GM12878 (cell line): ENCODE data around the gene ANO1. TPM values are rescaled to one million over a fixed set of nuclear protein-coding genes. Genes with fewer than 3 reads are reported as not detected.
A peak's percentile ranks its signal among the peaks of the same experiment; 100 is the strongest.

ENCODE experiments used
- CHD2 ChIP-seq: IDR thresholded peaks from 2 replicates; pipeline ENCODE4 v1.6.1; 2011; ENCODE audit warnings: low read depth, low read length, improper control_type of control experiment, borderline replicate concordance
- JUNB ChIP-seq: IDR thresholded peaks from 2 replicates; pipeline ENCODE4 v1.6.1; 2016; ENCODE audit warnings: antibody characterized with exemption, mild to moderate bottlenecking
- MYB ChIP-seq: fragments of 150-350 bp; IDR thresholded peaks from 2 replicates; pipeline ENCODE4 v1.6.1; 2014; ENCODE audit warnings: mild to moderate bottlenecking, low read depth, low read length, borderline replicate concordance
- POLR2A ChIP-seq: IDR thresholded peaks from 2 replicates; pipeline ENCODE4 v1.6.1; 2011; ENCODE audit warnings: low read depth, mild to moderate bottlenecking, low read length
- POLR2AphosphoS5 ChIP-seq: IDR thresholded peaks from 2 replicates; pipeline ENCODE4 v1.6.1; 2011; ENCODE audit warnings: mild to moderate bottlenecking, low read length, inconsistent platforms
- RUNX3 ChIP-seq: IDR thresholded peaks from 2 replicates; pipeline ENCODE4 v1.6.1; 2012; ENCODE audit warnings: low read length, inconsistent platforms
- SIN3A ChIP-seq: IDR thresholded peaks from 2 replicates; pipeline ENCODE4 v1.6.1; 2012; ENCODE audit warnings: low read depth, low read length, improper control_type of control experiment
- SP1 ChIP-seq: IDR thresholded peaks from one replicate; pipeline ENCODE4 v1.6.1; 2011; ENCODE audit warnings: low read depth, low read length
- TCF3 ChIP-seq: IDR thresholded peaks from 2 replicates; pipeline ENCODE4 v1.6.1; 2012; ENCODE audit warnings: low read depth, mild to moderate bottlenecking, low read length, borderline replicate concordance; ENCODE audit not compliant: insufficient read depth
- TCF7 ChIP-seq: IDR thresholded peaks from 2 replicates; pipeline ENCODE4 v1.6.1; 2014; ENCODE audit warnings: antibody characterized with exemption, borderline replicate concordance
- polyA plus RNA-seq, 11 experiments: library from polyadenylated mRNA; depleted of rRNA in 4 of 11; unstranded in 6 of 11; stranded (reverse) in 5 of 11; fragments of >200 nt; fragmentation: Nextera tagmentation in 4 of 11; fragmentation: Illumina TruSeq in 1 of 11; extraction: Ambion mirVana in 4 of 11; extraction: Trizol in 1 of 11; gene quantifications; 1 replicate in 1 of 11; 2 replicates in 10 of 11; pipeline versions ENCODE4 v1.2.1 to v1.2.3, GENCODE V29; 2011 to 2016; ENCODE audit warnings: inconsistent platforms in 2 of 11, missing spikeins in 2 of 11, low read depth in 1 of 11
- total RNA-seq, 4 experiments: library from RNA; depleted of rRNA in 3 of 4; stranded (reverse); fragments of >200 nt in 3 of 4; fragmentation: Illumina TruSeq in 1 of 4; extraction: Trizol in 1 of 4; gene quantifications; 2 replicates each; pipeline versions ENCODE4 v1.2.1 to v1.2.3, GENCODE V29; 2013 to 2021
- TF ChIP-seq, protein P1 (sequence below): IDR thresholded peaks from 2 replicates; pipeline ENCODE4 v1.6.1; 2012; ENCODE audit warnings: low read depth, low read length, improper control_type of control experiment
- TF ChIP-seq, protein P2 (sequence below): IDR thresholded peaks from 2 replicates; pipeline ENCODE4 v1.6.1; 2012; ENCODE audit warnings: low read length, inconsistent platforms
- TF ChIP-seq, protein P3 (sequence below): fragments of 450-650 bp; IDR thresholded peaks from 2 replicates; pipeline ENCODE4 v1.6.1; 2017; ENCODE audit warnings: low read depth, mild to moderate bottlenecking, moderate library complexity
- TF ChIP-seq, protein P4 (sequence below): IDR thresholded peaks from 2 replicates; pipeline ENCODE4 v1.6.1; 2012; ENCODE audit warnings: low read depth, low read length, improper control_type of control experiment

Gene ANO1
- total and polyA plus RNA-seq, 10 of the 15 experiments (the other 5 are each of a cell fraction or from before 2014, with no cell fraction given): 0.01 to 0.38 (median 0.06) TPM; not detected in 7

DNA sequence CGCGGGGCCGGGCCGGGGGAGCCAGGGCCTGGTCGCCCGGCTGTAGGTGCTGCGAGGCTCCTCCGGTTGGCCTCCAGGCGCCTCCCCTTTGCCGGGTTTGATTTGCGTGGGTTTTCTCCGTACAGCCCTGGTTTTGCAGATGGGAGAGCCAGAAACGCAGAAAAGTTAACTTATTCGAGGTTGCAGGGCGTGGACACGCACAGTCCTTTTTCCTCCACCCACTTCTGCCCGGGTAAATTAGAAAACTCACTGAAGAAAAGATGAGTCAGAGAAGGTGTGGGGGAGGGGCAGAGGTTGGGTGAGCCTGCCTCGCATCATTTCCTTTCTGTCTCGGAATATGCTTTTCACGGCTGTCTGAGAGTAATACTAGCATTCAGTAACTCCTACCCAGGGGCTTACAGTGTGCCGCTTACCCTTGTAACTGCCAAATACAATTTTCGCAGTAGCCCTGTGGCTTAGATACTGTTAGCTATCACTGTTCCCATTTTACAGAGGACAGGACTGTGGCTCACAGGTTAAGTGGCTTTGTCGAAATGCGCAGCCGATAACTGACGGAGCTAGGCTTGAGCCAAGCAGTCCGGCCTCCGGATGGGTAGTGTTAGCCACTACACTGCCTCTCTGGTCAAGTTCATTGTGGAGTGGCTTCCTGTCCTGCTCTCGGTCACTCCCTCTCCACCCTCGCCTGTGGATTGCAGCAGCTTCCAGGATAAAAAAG, 125.8 kb downstream of the ANO1 start (continued):
- TF ChIP-seq SIN3A (peak; percentile 68; the same call in 1 of the 2 replicates), RUNX3 (0 out of 2 replicates have a peak, but pooled peaks have one; percentile 29), MYB (0 out of 2 replicates have a peak, but pooled peaks have one; percentile 21), TCF3 (no peak), SP1 (no peak), CHD2 (peak; percentile 56; the same call in 1 of the 2 replicates), JUNB (peak; percentile 63), TCF7 (no peak), POLR2AphosphoS5 (peak; percentile 44; the same call in 1 of the 2 replicates), POLR2A (peak; percentile 46; the same call in 1 of the 2 replicates)
- TF ChIP-seq, protein P1, sequence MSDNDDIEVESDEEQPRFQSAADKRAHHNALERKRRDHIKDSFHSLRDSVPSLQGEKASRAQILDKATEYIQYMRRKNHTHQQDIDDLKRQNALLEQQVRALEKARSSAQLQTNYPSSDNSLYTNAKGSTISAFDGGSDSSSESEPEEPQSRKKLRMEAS: no peak
- TF ChIP-seq, protein P2, sequence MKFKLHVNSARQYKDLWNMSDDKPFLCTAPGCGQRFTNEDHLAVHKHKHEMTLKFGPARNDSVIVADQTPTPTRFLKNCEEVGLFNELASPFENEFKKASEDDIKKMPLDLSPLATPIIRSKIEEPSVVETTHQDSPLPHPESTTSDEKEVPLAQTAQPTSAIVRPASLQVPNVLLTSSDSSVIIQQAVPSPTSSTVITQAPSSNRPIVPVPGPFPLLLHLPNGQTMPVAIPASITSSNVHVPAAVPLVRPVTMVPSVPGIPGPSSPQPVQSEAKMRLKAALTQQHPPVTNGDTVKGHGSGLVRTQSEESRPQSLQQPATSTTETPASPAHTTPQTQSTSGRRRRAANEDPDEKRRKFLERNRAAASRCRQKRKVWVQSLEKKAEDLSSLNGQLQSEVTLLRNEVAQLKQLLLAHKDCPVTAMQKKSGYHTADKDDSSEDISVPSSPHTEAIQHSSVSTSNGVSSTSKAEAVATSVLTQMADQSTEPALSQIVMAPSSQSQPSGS: peak; percentile 56
- TF ChIP-seq, protein P3, sequence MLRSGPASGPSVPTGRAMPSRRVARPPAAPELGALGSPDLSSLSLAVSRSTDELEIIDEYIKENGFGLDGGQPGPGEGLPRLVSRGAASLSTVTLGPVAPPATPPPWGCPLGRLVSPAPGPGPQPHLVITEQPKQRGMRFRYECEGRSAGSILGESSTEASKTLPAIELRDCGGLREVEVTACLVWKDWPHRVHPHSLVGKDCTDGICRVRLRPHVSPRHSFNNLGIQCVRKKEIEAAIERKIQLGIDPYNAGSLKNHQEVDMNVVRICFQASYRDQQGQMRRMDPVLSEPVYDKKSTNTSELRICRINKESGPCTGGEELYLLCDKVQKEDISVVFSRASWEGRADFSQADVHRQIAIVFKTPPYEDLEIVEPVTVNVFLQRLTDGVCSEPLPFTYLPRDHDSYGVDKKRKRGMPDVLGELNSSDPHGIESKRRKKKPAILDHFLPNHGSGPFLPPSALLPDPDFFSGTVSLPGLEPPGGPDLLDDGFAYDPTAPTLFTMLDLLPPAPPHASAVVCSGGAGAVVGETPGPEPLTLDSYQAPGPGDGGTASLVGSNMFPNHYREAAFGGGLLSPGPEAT: no peak
- TF ChIP-seq, protein P4, sequence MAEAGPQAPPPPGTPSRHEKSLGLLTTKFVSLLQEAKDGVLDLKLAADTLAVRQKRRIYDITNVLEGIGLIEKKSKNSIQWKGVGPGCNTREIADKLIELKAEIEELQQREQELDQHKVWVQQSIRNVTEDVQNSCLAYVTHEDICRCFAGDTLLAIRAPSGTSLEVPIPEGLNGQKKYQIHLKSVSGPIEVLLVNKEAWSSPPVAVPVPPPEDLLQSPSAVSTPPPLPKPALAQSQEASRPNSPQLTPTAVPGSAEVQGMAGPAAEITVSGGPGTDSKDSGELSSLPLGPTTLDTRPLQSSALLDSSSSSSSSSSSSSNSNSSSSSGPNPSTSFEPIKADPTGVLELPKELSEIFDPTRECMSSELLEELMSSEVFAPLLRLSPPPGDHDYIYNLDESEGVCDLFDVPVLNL: 0 out of 2 replicates have a peak, but pooled peaks have one; percentile 46
- TF ChIP-seq, all 136 proteins: peak for 21
